Stimulated activated CD8-positive, alpha-beta memory T cell treated with anti-CD3 and anti-CD28 coated beads, Interleukin-2, amount 100 ng/mL, for 48 hours (primary cell): ENCODE results near the gene CYP3A4.
"Not testable (repeated sequence)": the region's sequence is repeated elsewhere in the genome, so short reads cannot be mapped to it uniquely, and the experiment has no call there.

Source experiments
- DNase-seq, 2 donors: peaks; one replicate each; pipeline ENCODE4 v3.0.0-alpha.2; 2020; ENCODE audit warnings: low read depth in 2 of 2

Gene CYP3A4

GRCh38 chr7:99792967-99793366, 9.0 kb upstream of the CYP3A4 start:
- DNase-seq = no peak

GRCh38 chr7:99791667-99792369, 7.8 kb upstream of the CYP3A4 start:
- DNase-seq = no peak

GRCh38 chr7:99791021-99791420, 7.0 kb upstream of the CYP3A4 start:
- DNase-seq = no peak

- DNase-seq = no peak
These were observed 6.4 kb upstream of the CYP3A4 start for GRCh38 chr7:99790407-99790806.

- DNase-seq = no peak
These were observed 5.6 kb upstream of the CYP3A4 start for GRCh38 chr7:99789441-99790070.

- DNase-seq = no peak
These were observed 4.6 kb upstream of the CYP3A4 start for GRCh38 chr7:99788554-99788953.

GRCh38 chr7:99786726-99787335, 2.8 kb upstream of the CYP3A4 start:
- no peak for DNase-seq

- DNase-seq = not testable (repeated sequence)
These were observed 1.7 kb upstream of the CYP3A4 start for GRCh38 chr7:99785654-99786053.

GRCh38 chr7:99782012-99782953, 1.7 kb downstream of the CYP3A4 start:
- no peak for DNase-seq

GRCh38 chr7:99780588-99780987, 3.4 kb downstream of the CYP3A4 start:
- DNase-seq = no peak

GRCh38 chr7:99779949-99780348, 4.0 kb downstream of the CYP3A4 start:
- no peak for DNase-seq

- DNase-seq = no peak
These were observed 5.1 kb downstream of the CYP3A4 start for GRCh38 chr7:99778880-99779279.

GRCh38 chr7:99773395-99773794, 10.6 kb downstream of the CYP3A4 start:
- DNase-seq = not testable (repeated sequence)

GRCh38 chr7:99772565-99772964, 11.4 kb downstream of the CYP3A4 start:
- no peak for DNase-seq

- DNase-seq = not testable (repeated sequence)
These were observed 14.5 kb downstream of the CYP3A4 start for GRCh38 chr7:99769494-99769893.

- no peak for DNase-seq
These were observed 15.5 kb downstream of the CYP3A4 start for GRCh38 chr7:99768471-99768870.

GRCh38 chr7:99767662-99768061, 16.3 kb downstream of the CYP3A4 start:
- no peak for DNase-seq

- DNase-seq = no peak
These were observed 17.4 kb downstream of the CYP3A4 start for GRCh38 chr7:99766484-99767099.

- no peak for DNase-seq
These were observed 19.5 kb downstream of the CYP3A4 start for GRCh38 chr7:99764478-99764877.

- no peak for DNase-seq
These were observed 21.2 kb downstream of the CYP3A4 start for GRCh38 chr7:99762680-99763327.

- DNase-seq = no peak
These were observed 28.9 kb downstream of the CYP3A4 start for GRCh38 chr7:99755085-99755484.
